ENCODE data around the gene IL12A.

GRCh38 chr3:160018959-160019358, 30.3 kb downstream of the IL12A start:
- no peak for TF ChIP-seq CREB5 (CRISPR knock-in tag; IDR thresholded peaks at IDR 0.05; ENCODE audit: low read depth)
- no peak for TF ChIP-seq PATZ1 (CRISPR knock-in tag; IDR thresholded peaks at IDR 0.05; ENCODE audit: borderline replicate concordance)
- no peak for TF ChIP-seq RARB (CRISPR knock-in tag; IDR thresholded peaks at IDR 0.05)
- TF ChIP-seq ZFP30 (CRISPR knock-in tag; IDR thresholded peaks at IDR 0.05): no peak
- no peak for TF ChIP-seq ARNTL (CRISPR knock-in tag; IDR thresholded peaks at IDR 0.05; ENCODE audit: borderline replicate concordance, low read depth)
